NCI-H82 treated with DMSO at 0.1 percent for 48 hours (cell line): ENCODE data around the gene N4BP3.
"Not testable (repeated sequence)": the region's sequence is repeated elsewhere in the genome, so short reads cannot be mapped to it uniquely, and the experiment has no call there.

ENCODE experiments used
- DNase-seq: peaks from one replicate; lab custom pipeline; 2025; ENCODE audit not compliant: unreplicated experiment; lab: John Stamatoyannopoulos, UW

The N4BP3 gene

GRCh38 chr5:178121391-178122276 lies 8.3 kb downstream of the N4BP3 start:
- DNase-seq: no peak

- DNase-seq: no peak
Observed at GRCh38 chr5:178122346-178122745, 9.0 kb downstream of the N4BP3 start.

GRCh38 chr5:178123094-178123965 lies 10.0 kb downstream of the N4BP3 start:
- DNase-seq: no peak

GRCh38 chr5:178123966-178124925 lies 10.9 kb downstream of the N4BP3 start:
- no peak for DNase-seq

GRCh38 chr5:178125253-178125906 lies 12.0 kb downstream of the N4BP3 start:
- DNase-seq: no peak

- DNase-seq: no peak
Observed at GRCh38 chr5:178126556-178126955, 13.2 kb downstream of the N4BP3 start.

- DNase-seq: not testable (repeated sequence)
Observed at GRCh38 chr5:178127300-178128009, 14.1 kb downstream of the N4BP3 start.

- DNase-seq: no peak
Observed at GRCh38 chr5:178129296-178129695, 16.0 kb downstream of the N4BP3 start.

GRCh38 chr5:178130234-178130575 lies 16.9 kb downstream of the N4BP3 start:
- not testable (repeated sequence) for DNase-seq

- peak; percentile 42 for DNase-seq
Observed at GRCh38 chr5:178130576-178131445, 17.5 kb downstream of the N4BP3 start, which contains the start of gene RMND5B. TSS of gene RMND5B (plus strand) at chr5:178131014. CDS start at chr5:178138120, 7,106 bp downstream.

- no peak for DNase-seq
Observed at GRCh38 chr5:178131446-178131996, 18.2 kb downstream of the N4BP3 start.

GRCh38 chr5:178136990-178137389 lies 23.7 kb downstream of the N4BP3 start:
- DNase-seq: no peak

- DNase-seq: no peak
Observed at GRCh38 chr5:178137991-178138390, 24.7 kb downstream of the N4BP3 start.

GRCh38 chr5:178141550-178141949 lies 28.2 kb downstream of the N4BP3 start:
- no peak for DNase-seq

- DNase-seq: no peak
Observed at GRCh38 chr5:178142642-178143041, 29.3 kb downstream of the N4BP3 start.

- no peak for DNase-seq
Observed at GRCh38 chr5:178143246-178143645, 29.9 kb downstream of the N4BP3 start.

GRCh38 chr5:178143901-178144300 lies 30.6 kb downstream of the N4BP3 start:
- DNase-seq: no peak
